ENCODE data around the gene PLA2G6. TPM values are rescaled to one million over a fixed set of nuclear protein-coding genes. Genes with fewer than 3 reads are reported as not detected.
A peak's percentile ranks its signal among the peaks of the same experiment; 100 is the strongest.

The PLA2G6 gene, protein sequence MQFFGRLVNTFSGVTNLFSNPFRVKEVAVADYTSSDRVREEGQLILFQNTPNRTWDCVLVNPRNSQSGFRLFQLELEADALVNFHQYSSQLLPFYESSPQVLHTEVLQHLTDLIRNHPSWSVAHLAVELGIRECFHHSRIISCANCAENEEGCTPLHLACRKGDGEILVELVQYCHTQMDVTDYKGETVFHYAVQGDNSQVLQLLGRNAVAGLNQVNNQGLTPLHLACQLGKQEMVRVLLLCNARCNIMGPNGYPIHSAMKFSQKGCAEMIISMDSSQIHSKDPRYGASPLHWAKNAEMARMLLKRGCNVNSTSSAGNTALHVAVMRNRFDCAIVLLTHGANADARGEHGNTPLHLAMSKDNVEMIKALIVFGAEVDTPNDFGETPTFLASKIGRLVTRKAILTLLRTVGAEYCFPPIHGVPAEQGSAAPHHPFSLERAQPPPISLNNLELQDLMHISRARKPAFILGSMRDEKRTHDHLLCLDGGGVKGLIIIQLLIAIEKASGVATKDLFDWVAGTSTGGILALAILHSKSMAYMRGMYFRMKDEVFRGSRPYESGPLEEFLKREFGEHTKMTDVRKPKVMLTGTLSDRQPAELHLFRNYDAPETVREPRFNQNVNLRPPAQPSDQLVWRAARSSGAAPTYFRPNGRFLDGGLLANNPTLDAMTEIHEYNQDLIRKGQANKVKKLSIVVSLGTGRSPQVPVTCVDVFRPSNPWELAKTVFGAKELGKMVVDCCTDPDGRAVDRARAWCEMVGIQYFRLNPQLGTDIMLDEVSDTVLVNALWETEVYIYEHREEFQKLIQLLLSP
- 76.6 and 88.0 TPM in 2 replicates for total RNA-seq (2014; rRNA removed; shearing (Covaris generic); ENCODE audit: low replicate concordance)

DNA sequence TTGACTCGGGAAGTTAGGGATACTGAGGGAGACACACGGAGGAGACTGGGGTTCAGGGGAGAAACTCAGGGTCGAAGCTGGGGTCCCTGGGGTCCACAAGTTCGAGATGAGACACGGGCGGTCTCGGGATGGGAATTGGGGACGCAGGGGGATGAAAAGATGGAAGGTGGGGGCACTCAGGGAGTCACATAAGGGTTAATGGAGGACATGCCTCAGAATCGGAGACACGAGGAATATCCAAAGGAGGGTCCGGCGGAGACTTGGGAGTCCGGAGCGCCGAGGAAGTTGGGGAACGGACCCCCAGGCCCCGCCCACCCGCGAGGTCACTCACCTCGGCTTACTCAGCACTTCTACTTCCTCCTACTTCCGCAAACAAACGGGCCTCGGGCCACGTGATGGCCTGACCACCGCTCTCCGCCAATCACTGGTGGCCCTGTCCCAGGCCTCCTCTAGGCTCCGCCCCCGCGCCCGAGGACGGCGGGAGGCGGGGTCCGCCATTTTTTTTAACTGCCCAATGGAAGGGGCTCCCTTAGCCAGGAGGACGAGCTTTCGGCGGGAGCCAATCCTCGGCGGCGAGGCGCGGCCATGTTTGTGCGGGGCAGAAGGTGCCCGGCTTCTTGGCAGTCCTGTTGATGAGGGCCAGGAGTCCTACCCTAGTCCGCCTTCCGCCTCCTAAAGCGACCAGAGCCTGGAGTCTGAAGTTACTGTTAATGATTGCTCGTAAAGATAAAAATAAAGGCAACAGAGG is at the start of gene PLA2G6:
TSS of gene PLA2G6 (minus strand) at position 378 of the 748 bp plus-strand sequence. CDS start 12,404 bp downstream, outside the sequence.
- Histone ChIP-seq H2AFZ (ENCODE audit: low read length) (0 out of 2 replicates have a peak within 1 kb of the TSS, but pooled peaks have one; percentile 47), H3K4me1 (ENCODE audit: low read length) (peaks cover 20% of the 10 kb centered on the region), H3K36me3 (ENCODE audit: insufficient read depth, low read length) (no peaks in the 10 kb centered on the region), H3K79me2 (ENCODE audit: low read length) (peaks cover 11% of the 10 kb centered on the region), H3K9ac (ENCODE audit: low read length) (peak within 1 kb of the TSS; percentile 90), H3K27me3 (ENCODE audit: low read length) (no peaks in the 10 kb centered on the region), H3K27ac (ENCODE audit: low read length) (peak within 1 kb of the TSS; percentile 86), H3K4me2 (ENCODE audit: low read depth, low read length, poor library complexity, severe bottlenecking) (peak within 1 kb of the TSS; percentile 79), H3K9me3 (ENCODE audit: low read length) (no peaks in the 10 kb centered on the region), H3K9me2 (replicated peaks; ENCODE audit: insufficient read depth, low read length) (no peaks in the 10 kb centered on the region), H3K4me3 (ENCODE audit: low read length) (peak within 1 kb of the TSS; percentile 81), H4K20me1 (ENCODE audit: insufficient read depth, low read depth, low read length) (no peaks in the 10 kb centered on the region)
- DNase-seq = peak; percentile 99

DNA sequence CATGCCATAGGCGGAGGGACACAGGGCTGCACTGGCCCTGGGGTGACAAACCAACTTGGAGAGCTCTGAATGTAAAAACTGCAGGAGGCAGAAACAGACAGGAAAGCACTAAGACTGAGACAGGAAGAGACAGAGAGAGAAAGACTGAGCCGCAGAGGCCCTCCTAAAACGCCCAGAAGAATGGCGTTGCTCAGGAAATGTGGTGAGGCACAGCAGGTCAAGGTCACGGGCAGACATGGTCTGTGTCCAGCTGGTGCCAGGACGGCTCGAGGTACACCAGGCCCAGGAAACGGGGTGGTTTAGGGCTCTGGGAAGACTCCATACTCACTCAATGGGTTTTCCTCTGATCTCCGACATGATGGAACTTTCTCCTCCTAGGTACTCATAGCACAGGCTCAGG is 49.3 kb upstream of the PLA2G6 start:
- Histone ChIP-seq H3K36me3 (ENCODE audit: insufficient read depth, low read length) (no peaks in the 10 kb centered on the region), H3K9me3 (ENCODE audit: low read length) (no peaks in the 10 kb centered on the region), H3K4me3 (ENCODE audit: low read length) (no peak overlapping the region), H3K27ac (ENCODE audit: low read length) (no peak overlapping the region), H3K4me2 (ENCODE audit: low read depth, low read length, poor library complexity, severe bottlenecking) (no peak overlapping the region), H4K20me1 (ENCODE audit: insufficient read depth, low read depth, low read length) (no peaks in the 10 kb centered on the region), H3K27me3 (ENCODE audit: low read length) (no peaks in the 10 kb centered on the region), H3K4me1 (ENCODE audit: low read length) (no peaks in the 10 kb centered on the region), H2AFZ (ENCODE audit: low read length) (no peak overlapping the region), H3K79me2 (ENCODE audit: low read length) (no peaks in the 10 kb centered on the region), H3K9ac (ENCODE audit: low read length) (no peak overlapping the region), H3K9me2 (replicated peaks; ENCODE audit: insufficient read depth, low read length) (no peaks in the 10 kb centered on the region)
- DNase-seq = no peak

DNA sequence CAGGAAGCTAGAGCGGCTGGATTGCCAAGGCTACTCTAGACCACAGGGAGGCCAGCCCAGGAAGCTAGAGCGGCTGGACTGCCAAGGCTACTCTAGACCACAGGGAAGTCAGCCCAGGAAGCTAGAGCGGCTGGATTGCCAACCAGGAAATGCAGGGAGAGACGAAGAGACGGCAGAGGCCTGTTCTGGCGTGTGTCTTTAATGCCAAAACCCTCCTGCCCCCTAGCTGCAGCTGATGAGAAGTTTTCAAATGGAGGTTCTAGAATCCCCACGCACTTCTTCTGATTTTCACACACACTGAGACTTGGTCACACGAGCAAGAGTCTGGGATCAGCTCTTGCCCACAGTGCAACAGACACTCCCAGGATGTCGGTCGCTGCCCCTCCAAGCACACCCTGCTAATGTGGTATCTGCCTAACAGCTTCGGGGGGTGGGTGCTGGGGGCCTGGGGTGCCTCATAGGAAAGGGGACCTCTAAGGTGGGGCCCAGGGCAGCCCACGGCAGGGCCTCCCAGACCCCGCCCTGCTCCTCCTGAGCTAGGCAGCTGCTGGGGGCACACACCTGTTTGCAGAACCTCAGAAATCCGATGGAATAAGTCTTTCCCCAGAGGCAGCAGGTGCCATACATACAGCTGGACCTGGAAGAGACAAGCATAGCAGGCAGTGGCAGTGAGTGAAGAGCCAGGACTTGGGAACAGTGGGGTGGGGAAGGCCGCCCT is 48.6 kb upstream of the PLA2G6 start:
- Histone ChIP-seq H3K79me2 (ENCODE audit: low read length) (no peaks in the 10 kb centered on the region), H2AFZ (ENCODE audit: low read length) (no peak overlapping the region), H3K9ac (ENCODE audit: low read length) (no peak overlapping the region), H4K20me1 (ENCODE audit: insufficient read depth, low read depth, low read length) (no peaks in the 10 kb centered on the region), H3K27me3 (ENCODE audit: low read length) (no peaks in the 10 kb centered on the region), H3K27ac (ENCODE audit: low read length) (no peak overlapping the region), H3K9me3 (ENCODE audit: low read length) (no peaks in the 10 kb centered on the region), H3K9me2 (replicated peaks; ENCODE audit: insufficient read depth, low read length) (no peaks in the 10 kb centered on the region), H3K4me2 (ENCODE audit: low read depth, low read length, poor library complexity, severe bottlenecking) (no peak overlapping the region), H3K4me1 (ENCODE audit: low read length) (no peaks in the 10 kb centered on the region), H3K4me3 (ENCODE audit: low read length) (no peak overlapping the region), H3K36me3 (ENCODE audit: insufficient read depth, low read length) (no peaks in the 10 kb centered on the region)
- DNase-seq = peak; percentile 78

DNA sequence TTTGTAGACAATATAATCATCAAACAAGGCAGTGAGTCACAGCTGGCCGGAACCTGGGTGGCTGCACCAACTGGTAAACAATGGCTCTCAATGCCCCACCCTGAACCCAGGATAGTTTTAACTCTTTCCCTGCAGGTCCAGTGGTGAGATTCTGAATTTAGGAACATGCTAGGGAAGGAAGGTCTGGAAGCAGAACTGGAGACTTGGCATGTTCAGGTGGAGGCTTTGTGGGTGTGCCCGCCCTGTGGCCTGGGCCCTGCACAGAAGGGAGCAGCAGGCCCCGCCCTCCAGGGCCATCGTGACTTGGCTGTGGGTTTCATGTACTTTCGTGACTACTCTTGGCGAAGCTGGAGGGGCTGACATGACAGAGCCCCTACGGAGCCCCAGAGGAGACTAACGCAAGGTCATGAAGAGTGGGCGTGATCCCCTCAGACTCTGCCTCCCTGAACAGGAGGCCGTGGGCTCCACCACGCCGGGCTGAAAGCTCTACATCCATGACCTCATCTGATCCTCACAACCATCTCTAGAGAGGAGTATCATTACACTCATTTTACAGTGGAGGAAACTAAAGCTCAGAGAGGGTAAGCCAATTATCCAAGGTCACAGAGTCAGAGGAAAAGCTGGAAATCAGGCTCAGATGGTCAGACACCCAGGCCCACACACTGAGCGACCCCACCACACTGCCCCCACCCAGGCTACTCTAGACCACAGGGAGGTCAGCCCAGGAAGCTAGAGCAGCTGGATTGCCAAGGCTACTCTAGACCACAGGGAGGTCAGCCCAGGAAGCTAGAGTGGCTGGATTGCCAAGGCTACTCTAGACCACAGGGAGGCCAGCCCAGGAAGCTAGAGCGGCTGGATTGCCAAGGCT is 47.5 kb upstream of the PLA2G6 start:
- no peak overlapping the region for H3K9ac ChIP-seq (ENCODE audit: low read length)
- H4K20me1 ChIP-seq (ENCODE audit: insufficient read depth, low read depth, low read length) = no peaks in the 10 kb centered on the region
- H3K27me3 ChIP-seq (ENCODE audit: low read length) = no peaks in the 10 kb centered on the region
- H3K79me2 ChIP-seq (ENCODE audit: low read length) = no peaks in the 10 kb centered on the region
- no peak overlapping the region for H3K4me2 ChIP-seq (ENCODE audit: low read depth, low read length, poor library complexity, severe bottlenecking)
- no peaks in the 10 kb centered on the region for H3K36me3 ChIP-seq (ENCODE audit: insufficient read depth, low read length)
- no peak overlapping the region for H3K4me3 ChIP-seq (ENCODE audit: low read length)
- no peak overlapping the region for H3K27ac ChIP-seq (ENCODE audit: low read length)
- no peaks in the 10 kb centered on the region for H3K4me1 ChIP-seq (ENCODE audit: low read length)
- no peaks in the 10 kb centered on the region for H3K9me2 ChIP-seq (replicated peaks; ENCODE audit: insufficient read depth, low read length)
- H2AFZ ChIP-seq (ENCODE audit: low read length) = no peak overlapping the region
- no peak for DNase-seq
- H3K9me3 ChIP-seq (ENCODE audit: low read length) = no peaks in the 10 kb centered on the region

DNA sequence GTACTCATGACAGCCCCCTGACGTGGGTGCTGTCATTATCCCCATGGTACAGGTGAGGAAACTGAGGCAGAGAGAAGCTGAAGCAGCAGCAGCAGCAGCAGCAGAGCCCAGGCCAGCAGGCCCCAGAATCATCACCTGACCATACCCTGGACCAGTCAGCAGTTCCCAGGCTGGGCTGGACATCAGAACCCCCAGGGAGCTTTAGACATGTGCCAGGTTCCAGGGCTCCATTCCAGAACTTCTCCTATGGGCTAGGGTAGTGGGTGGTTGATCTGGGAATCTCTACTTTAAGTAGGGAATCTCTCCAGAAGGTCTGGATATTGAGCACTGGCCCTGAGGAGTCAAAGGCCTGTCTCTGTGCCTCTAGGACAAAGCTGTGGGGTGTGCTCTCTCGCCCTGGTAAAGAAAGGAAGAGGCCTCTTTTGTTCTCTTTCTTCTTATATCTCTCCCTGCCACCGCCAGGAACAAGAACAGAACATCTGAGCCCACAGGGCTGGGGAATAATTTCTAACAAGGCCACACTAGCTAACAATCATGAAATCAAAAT is 46.8 kb upstream of the PLA2G6 start:
- Histone ChIP-seq H3K36me3 (ENCODE audit: insufficient read depth, low read length) (no peaks in the 10 kb centered on the region), H3K4me2 (ENCODE audit: low read depth, low read length, poor library complexity, severe bottlenecking) (no peak overlapping the region)

DNA sequence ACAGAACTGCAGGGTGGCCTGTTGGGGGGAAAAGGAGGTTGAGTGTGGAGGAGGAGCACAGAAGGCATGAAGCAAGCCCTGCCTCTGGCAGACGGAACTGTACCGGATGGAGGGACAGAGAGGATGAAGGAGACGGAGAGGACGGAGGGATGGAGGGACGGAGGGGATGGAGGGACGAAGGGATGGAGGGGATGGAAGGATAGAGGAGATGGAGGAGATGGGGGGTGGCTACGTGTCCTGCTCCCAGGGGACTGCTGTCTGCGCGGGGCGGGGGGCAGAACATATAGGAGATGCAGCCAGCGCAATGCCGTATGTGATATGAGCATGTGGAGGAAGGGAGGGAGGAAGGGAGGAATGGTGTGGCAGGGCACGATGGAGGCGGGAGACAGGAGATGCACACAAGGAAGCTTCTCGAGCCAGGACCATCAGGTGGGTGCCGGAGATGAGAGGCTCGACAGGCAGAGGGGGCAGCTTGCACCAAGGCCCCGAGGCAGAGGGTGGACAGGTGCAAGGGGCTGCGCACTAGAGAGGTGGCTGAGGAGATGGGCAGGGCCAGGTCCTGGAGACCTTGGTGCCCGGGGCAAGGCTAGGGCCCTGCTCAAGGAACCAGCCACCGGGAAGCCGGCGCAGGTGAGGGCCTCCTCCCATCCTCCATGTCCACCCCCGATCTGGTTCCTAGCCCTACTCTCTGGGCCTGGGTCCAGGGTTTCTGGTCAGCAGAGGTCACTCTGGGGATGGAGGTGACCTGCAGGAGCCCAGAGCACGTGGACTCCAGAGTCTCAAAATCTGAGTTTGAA is 45.4 kb upstream of the PLA2G6 start:
- no peaks in the 10 kb centered on the region for H3K4me1 ChIP-seq (ENCODE audit: low read length)
- no peak overlapping the region for H3K9ac ChIP-seq (ENCODE audit: low read length)
- no peak overlapping the region for H3K27ac ChIP-seq (ENCODE audit: low read length)
- H2AFZ ChIP-seq (ENCODE audit: low read length) = no peak overlapping the region
- H3K36me3 ChIP-seq (ENCODE audit: insufficient read depth, low read length) = no peaks in the 10 kb centered on the region
- no peak for DNase-seq
- H3K4me2 ChIP-seq (ENCODE audit: low read depth, low read length, poor library complexity, severe bottlenecking) = no peak overlapping the region
- H4K20me1 ChIP-seq (ENCODE audit: insufficient read depth, low read depth, low read length) = no peaks in the 10 kb centered on the region
- no peaks in the 10 kb centered on the region for H3K27me3 ChIP-seq (ENCODE audit: low read length)
- H3K9me3 ChIP-seq (ENCODE audit: low read length) = no peaks in the 10 kb centered on the region
- no peaks in the 10 kb centered on the region for H3K9me2 ChIP-seq (replicated peaks; ENCODE audit: insufficient read depth, low read length)
- no peaks in the 10 kb centered on the region for H3K79me2 ChIP-seq (ENCODE audit: low read length)
- no peak overlapping the region for H3K4me3 ChIP-seq (ENCODE audit: low read length)

More for the DNA sequence above, 46.8 kb upstream of the PLA2G6 start:
- Histone ChIP-seq H3K27ac (ENCODE audit: low read length) (no peak overlapping the region), H3K4me3 (ENCODE audit: low read length) (no peak overlapping the region), H3K9me3 (ENCODE audit: low read length) (no peaks in the 10 kb centered on the region), H3K4me1 (ENCODE audit: low read length) (no peaks in the 10 kb centered on the region), H3K79me2 (ENCODE audit: low read length) (no peaks in the 10 kb centered on the region), H3K9ac (ENCODE audit: low read length) (no peak overlapping the region), H3K9me2 (replicated peaks; ENCODE audit: insufficient read depth, low read length) (no peaks in the 10 kb centered on the region), H3K27me3 (ENCODE audit: low read length) (no peaks in the 10 kb centered on the region), H4K20me1 (ENCODE audit: insufficient read depth, low read depth, low read length) (no peaks in the 10 kb centered on the region), H2AFZ (ENCODE audit: low read length) (no peak overlapping the region)
- no peak for DNase-seq

Data from Karpas-422 (cell line).